BE2C (cell line): ENCODE results near the gene CCT3.

Experiments used
- DNase-seq: peaks from one replicate; pipeline ENCODE4 v3.0.0-alpha.2; 2020
- H3K27me3 ChIP-seq: fragments of 250-450 bp; sonication (Bioruptor Pico); 2 replicates; pipeline ENCODE4 v1.5.1; 2020; ENCODE audit warnings: mild to moderate bottlenecking
- H3K36me3 ChIP-seq: fragments of 250-450 bp; sonication (Bioruptor Pico); 2 replicates; pipeline ENCODE4 v1.5.1; 2020; ENCODE audit warnings: mild to moderate bottlenecking
- H3K4me1 ChIP-seq: fragments of 250-450 bp; sonication (Bioruptor Pico); 2 replicates; pipeline ENCODE4 v1.5.1; 2020
- H3K4me3 ChIP-seq: 2 replicates; pipeline ENCODE4 v1.5.1; 2011; ENCODE audit warnings: low read depth, low read length
- H3K9me3 ChIP-seq: fragments of 250-450 bp; sonication (Bioruptor Pico); 2 replicates; pipeline ENCODE4 v1.5.1; 2020
- CTCF ChIP-seq: IDR thresholded peaks from 2 replicates; pipeline ENCODE4 v1.5.1; 2012; ENCODE audit warnings: mild to moderate bottlenecking, low read depth, low read length

Gene CCT3

GRCh38 chr1:156268336-156268735 is 69.8 kb downstream of the CCT3 start:
- no peak for TF ChIP-seq CTCF
- Histone ChIP-seq H3K4me3 (no peak overlapping the region), H3K4me1 (no peaks in the 10 kb centered on the region), H3K9me3 (no peaks in the 10 kb centered on the region), H3K27me3 (no peaks in the 10 kb centered on the region), H3K36me3 (peaks cover 96% of the 10 kb centered on the region)
- DNase-seq = no peak

GRCh38 chr1:156266051-156266450 is 72.0 kb downstream of the CCT3 start:
- Histone ChIP-seq H3K4me1 (no peaks in the 10 kb centered on the region; the same call in 1 of the 2 replicates), H3K36me3 (peaks cover 94% of the 10 kb centered on the region), H3K4me3 (no peak overlapping the region), H3K27me3 (no peaks in the 10 kb centered on the region), H3K9me3 (no peaks in the 10 kb centered on the region)
- DNase-seq = no peak
- TF ChIP-seq CTCF = no peak

GRCh38 chr1:156263288-156263655 is 74.8 kb downstream of the CCT3 start:
- peaks cover 94% of the 10 kb centered on the region for H3K36me3 ChIP-seq
- no peak for TF ChIP-seq CTCF
- H3K9me3 ChIP-seq = no peaks in the 10 kb centered on the region
- peaks cover 8% of the 10 kb centered on the region for H3K4me1 ChIP-seq
- H3K27me3 ChIP-seq = no peaks in the 10 kb centered on the region
- no peak overlapping the region for H3K4me3 ChIP-seq
- no peak for DNase-seq

GRCh38 chr1:156262461-156263287 is 75.4 kb downstream of the CCT3 start:
- Histone ChIP-seq H3K4me3 (no peak overlapping the region), H3K27me3 (no peaks in the 10 kb centered on the region), H3K36me3 (peaks cover 94% of the 10 kb centered on the region), H3K9me3 (no peaks in the 10 kb centered on the region), H3K4me1 (peaks cover 14% of the 10 kb centered on the region)
- TF ChIP-seq CTCF = no peak
- DNase-seq = no peak

GRCh38 chr1:156260896-156261295 is 77.2 kb downstream of the CCT3 start:
- Histone ChIP-seq H3K4me3 (no peak overlapping the region), H3K4me1 (peaks cover 23% of the 10 kb centered on the region), H3K27me3 (no peaks in the 10 kb centered on the region), H3K9me3 (no peaks in the 10 kb centered on the region), H3K36me3 (peaks cover 93% of the 10 kb centered on the region)
- DNase-seq = no peak
- no peak for TF ChIP-seq CTCF

- Histone ChIP-seq H3K4me3 (no peak overlapping the region), H3K9me3 (no peaks in the 10 kb centered on the region), H3K27me3 (no peaks in the 10 kb centered on the region), H3K36me3 (peaks cover 87% of the 10 kb centered on the region), H3K4me1 (peaks cover 23% of the 10 kb centered on the region)
- TF ChIP-seq CTCF = peak; percentile 71
- DNase-seq = peak; percentile 78
Observed at GRCh38 chr1:156259805-156260204, 78.3 kb downstream of the CCT3 start.
